GM11168 (cell line): ENCODE measurements around the gene CDHR3.

ENCODE experiments used
- in situ Hi-C: fragments of 300-500 bp; cut with MboI; formaldehyde crosslinking; loops from one replicate; pipeline ENCODE4 v1.12.0; 2022; ENCODE audit warnings: low sequenced_read_pairs; ENCODE audit not compliant: unreplicated experiment

Gene CDHR3

DNA sequence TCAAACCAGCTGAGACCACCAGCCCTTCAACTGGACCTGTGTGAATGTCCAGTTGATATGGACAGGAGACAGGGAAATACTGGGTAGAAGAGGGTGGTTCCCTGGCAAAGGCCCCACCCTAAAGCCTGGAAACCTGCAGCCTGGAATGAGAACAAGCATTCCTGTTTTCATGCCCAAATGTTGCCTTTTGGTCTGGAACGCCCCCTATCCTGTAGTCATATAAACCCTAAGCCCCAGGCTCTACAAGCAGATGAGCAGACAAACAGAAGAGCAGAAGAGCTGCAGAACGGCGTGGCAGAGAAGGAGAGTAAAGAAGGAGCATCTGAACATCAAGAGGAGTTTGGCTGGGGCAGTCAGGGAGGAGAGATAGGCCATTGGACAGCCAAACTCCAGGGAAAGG is 110.6 kb downstream of the CDHR3 start:
- in situ Hi-C loops, result no loop called here

DNA sequence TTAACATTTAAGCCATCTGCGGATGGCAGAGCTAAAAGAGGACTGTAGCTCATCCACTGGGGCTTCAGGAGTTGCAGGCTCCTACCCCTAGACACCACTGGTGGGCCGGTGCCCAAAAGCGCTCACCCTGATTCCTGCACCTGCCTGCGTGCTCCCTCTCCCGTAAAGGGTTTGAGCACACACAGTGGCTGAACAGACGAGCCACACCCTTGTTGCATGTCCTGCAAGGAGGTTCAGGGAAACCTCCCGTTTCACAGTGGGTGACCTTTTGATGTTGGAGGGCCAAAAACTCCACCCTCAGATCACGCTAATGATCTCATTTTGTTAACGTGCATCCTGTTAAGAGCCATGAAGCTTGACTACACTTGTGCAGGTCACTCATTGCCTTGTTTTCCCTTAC is 111.2 kb downstream of the CDHR3 start:
- in situ Hi-C loops, result no loop called here

DNA sequence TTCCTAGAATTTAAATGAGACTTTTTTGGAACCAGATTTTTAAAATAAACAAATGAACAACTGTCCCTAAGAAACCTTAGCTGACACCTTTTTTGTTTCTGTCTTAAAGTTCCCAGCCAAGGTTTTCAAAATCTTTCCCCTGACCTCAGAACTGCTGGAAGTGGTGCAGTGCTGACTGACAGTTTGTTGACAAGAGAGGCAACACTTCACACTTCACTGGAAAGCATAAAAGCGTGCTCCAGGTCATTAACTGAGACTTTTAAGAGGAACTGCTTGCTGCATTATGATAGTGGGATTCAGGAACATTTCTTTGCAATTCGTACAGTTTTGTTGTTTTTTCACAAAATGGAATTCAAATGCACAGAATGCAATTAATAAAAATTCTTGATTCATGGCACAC is 112.9 kb downstream of the CDHR3 start:
- in situ Hi-C loops, result no loop called here

DNA sequence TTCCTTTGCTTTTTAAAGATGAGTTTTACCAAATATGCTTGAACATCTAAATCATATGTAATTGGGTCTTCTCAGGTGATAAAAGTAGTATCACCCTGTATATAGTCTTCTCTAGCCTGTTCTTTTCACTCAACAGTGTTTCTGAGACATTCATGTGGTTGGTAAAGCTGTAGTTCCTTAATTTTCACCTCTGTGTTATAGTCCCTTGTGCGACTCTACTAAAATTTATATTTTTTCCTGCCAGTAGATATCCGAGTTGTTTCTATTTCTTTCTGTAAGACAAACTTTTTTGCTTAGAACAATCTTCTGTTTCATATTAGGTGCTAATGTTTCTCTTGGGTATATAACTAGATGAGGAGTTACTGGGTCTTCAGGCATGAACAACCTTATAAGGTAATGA is 113.5 kb downstream of the CDHR3 start:
- in situ Hi-C loops, result no loop called here

DNA sequence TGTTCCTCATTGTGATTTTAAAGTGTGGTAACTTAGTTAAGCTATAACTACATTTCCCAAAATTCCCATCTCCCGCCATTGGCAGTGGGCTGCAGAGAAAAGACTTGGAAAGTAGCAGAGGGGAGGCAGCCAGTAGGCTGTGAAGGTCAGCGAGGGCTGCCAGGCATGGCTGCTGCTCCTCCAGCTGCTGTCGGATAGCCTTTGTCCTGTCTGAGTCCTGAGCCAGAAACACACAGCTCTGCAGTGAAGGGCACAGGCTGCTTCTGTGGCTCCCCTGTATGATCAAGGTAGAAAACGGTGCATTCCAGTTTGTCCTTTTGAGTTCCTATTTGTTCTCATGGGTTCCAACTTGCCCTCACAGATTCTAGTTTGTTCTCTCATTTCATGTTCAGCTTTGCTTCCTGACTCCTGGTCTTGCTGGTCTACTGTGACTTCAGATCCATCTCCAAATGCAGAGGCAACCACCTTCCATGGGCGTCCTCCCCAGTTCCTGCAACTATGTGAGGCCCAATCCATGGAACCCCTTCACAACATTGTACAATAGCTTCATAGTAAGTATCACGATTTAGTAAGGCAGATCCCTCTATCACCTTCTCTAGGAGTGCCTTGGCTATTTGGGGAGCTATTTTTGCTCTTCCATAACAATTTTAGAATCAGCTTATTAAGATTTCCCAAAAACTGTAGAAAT is 117.4 kb downstream of the CDHR3 start:
- in situ Hi-C loops, result no loop called here

DNA sequence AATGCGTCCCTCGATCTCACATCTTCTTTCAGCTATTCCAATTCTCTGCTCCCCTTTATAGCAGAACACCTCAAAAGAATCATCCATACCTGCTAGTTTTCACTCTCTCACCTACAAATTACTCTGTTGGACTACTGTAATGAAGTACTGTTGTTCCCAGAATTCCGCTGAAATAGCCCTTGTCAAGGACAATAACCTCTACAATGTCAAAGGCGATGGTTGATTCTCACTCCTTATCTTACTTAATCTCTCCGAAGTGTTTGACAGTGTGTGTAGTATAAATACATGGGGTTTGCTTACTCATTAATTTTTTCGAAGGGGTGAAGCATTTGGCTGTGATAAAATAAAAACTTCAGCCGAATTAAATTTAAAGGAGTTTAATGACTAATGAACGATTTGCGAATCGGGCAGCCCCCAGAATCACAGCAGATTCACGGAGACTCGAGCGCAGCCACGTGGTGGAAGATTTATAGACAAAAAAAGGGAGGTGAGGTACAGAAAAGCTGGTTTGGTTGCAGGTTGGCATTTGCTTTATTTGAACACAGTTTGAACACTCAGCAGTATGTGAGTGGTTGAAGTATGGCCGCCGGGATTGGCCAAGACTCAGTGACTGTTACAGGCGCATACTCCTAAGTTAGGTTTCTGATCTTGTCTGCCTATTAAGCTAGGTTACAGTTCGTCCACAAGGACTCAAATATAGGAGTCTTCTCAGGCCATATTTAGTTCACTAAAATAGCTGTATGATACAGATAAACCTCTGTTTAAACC is 119.2 kb downstream of the CDHR3 start:
- in situ Hi-C loops, result no loop called here
